CD4-positive, alpha-beta T cell treated with Interleukin-15 for 1 hour (primary cell): ENCODE results near the gene PLXNB2.

Experiments
- DNase-seq: peaks from one replicate; pipeline ENCODE4 v3.0.0-alpha.2; 2020

PLXNB2 gene

DNA sequence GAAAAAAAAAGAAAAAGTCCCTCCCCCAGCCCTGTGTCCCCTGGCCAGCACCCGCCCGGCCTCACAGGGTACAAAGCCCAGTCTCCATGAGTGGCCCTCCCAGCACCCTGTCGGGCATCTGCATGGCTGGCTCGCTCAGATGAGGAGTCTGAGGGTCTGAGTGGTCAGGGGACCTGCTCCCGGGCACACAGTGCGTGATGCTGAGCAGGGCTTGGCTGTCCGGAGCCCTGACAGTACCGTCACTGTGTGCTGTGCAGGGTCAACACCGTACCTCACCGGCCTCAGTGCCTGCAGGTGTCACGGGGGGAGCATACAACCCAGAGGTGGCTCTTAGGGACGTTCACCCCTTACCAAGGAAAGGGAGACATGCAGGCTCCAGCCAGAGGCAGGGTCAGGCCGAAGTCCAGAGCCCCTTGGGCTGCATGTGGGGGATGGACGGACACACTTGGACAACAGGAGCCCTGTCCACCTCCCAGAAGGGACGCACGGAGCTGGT is 3.6 kb upstream of the PLXNB2 start:
- no peak for DNase-seq

- no peak for DNase-seq
Observed at GRCh38 chr22:50310031-50310722, 2.7 kb upstream of the PLXNB2 start.

DNA sequence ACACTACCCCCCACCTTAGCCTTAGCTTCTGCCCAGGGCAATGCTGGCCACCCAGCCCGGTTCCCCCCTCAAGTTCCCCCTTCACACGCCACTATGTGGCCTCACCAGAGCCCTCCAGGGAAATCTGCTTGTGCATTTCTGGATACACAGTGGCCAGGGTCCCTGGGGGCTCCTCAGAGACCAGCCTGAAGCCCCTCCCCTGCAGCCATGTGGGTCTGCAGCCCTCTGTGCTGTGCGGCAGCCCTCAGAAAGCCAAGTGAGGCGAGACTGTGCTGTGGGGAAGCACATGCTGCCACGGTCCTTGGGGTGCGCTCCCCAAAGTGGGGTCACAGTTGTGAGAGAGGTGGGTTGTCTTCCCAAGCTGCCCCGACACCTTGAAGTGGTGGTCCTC is 2.1 kb upstream of the PLXNB2 start:
- no peak for DNase-seq

GRCh38 chr22:50308986-50309600 is 1.6 kb upstream of the PLXNB2 start:
- DNase-seq = no peak

DNA sequence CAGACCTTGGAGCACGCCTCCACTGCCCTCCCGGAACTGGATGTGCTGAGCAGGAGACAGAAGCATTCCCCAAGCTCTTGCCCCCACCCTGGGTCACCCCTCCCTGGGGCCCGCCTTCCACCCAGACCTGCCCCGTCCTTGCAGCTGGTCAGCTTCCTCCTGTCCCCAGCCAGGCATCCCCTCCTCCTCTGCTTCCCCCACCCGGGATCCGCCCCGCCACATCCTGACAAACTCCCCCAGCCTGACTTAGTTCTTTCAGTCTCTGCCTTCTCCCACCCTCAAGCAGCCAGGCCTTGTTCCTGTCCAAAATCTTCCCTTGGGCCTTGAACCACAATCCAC is 1.1 kb upstream of the PLXNB2 start:
- peak; percentile 68 for DNase-seq

- no peak for DNase-seq
Observed at GRCh38 chr22:50307890-50308596, 597 bp upstream of the PLXNB2 start.

- peak; percentile 77 for DNase-seq
Observed at GRCh38 chr22:50305923-50306566, 1.4 kb downstream of the PLXNB2 start.

DNA sequence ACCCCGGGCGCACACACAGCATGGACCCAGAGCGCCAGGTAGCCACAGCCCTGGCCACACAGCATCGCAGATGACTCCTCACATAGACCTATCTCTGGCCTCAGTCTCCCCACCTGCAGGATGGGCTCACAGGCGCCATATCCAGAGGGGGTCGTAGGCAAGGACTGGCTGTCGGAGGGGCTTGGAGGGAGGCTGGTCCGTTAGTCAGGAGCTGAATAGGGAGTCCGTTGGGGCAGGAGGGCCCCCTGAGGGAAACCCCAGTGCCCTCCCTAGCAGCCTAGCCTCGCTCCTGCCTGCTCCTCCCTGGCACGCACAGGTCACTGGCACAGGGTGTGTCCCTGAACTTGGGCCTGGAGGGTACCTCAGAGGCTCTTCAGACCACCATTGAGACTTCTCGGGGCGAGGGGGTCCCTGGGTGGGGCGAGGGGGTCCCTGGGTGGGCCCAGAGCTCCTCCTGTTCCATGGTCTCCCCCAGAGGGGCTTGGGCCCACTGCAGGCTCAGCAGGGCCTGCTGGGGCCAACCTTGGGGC is 2.0 kb downstream of the PLXNB2 start:
- no peak for DNase-seq

- peak; percentile 77 for DNase-seq
Observed at GRCh38 chr22:50304528-50305392, 2.7 kb downstream of the PLXNB2 start.

GRCh38 chr22:50303848-50304527 is 3.5 kb downstream of the PLXNB2 start:
- peak; percentile 74 for DNase-seq

DNA sequence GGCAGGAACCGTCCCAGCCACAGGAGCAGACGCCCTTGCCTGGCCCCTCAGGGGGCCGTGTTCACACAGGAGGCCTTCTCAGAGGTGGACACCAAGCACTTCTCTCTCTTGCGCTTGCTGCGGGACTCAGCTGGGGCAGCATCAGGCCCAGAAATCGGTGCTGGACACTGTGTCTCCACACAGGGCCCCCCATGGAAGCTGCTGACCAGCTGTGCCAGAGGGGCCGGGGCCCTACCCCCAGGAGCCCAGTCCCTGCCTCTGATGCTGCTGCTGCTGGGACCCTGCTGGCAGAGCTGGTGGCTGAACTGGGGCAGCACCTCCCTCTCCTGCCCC is 4.0 kb downstream of the PLXNB2 start:
- DNase-seq = no peak

- no peak for DNase-seq
Observed at GRCh38 chr22:50302564-50302963, 4.9 kb downstream of the PLXNB2 start.

DNA sequence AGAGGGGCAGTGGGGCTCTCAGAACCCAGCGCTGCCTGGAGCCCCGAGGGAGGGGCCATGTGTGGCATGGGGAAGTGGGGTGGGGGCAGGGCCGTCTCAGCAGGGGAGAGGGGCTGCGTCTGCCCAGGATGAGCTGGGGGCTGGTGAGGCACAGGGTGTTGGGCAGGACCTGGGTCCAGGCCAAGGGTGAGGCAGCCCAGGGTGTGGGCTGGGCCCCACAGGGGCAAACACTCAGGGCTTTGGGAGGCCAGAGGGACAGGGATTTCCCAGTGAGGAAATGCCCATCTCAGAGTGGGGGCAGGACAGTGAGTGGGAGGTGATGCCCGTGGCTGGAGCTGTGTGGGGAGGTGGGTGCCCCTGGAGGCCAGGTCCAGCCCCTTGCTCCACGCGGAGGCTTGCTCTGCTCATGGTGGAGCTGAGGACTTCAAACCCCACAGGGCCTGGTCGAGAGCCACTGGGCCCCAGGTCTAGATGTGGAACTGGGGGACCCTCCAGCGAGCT is 5.4 kb downstream of the PLXNB2 start:
- peak; percentile 73 for DNase-seq

GRCh38 chr22:50301581-50301991 is 5.9 kb downstream of the PLXNB2 start:
- peak; percentile 53 for DNase-seq

GRCh38 chr22:50300620-50301257 is 6.7 kb downstream of the PLXNB2 start:
- DNase-seq = no peak

DNA sequence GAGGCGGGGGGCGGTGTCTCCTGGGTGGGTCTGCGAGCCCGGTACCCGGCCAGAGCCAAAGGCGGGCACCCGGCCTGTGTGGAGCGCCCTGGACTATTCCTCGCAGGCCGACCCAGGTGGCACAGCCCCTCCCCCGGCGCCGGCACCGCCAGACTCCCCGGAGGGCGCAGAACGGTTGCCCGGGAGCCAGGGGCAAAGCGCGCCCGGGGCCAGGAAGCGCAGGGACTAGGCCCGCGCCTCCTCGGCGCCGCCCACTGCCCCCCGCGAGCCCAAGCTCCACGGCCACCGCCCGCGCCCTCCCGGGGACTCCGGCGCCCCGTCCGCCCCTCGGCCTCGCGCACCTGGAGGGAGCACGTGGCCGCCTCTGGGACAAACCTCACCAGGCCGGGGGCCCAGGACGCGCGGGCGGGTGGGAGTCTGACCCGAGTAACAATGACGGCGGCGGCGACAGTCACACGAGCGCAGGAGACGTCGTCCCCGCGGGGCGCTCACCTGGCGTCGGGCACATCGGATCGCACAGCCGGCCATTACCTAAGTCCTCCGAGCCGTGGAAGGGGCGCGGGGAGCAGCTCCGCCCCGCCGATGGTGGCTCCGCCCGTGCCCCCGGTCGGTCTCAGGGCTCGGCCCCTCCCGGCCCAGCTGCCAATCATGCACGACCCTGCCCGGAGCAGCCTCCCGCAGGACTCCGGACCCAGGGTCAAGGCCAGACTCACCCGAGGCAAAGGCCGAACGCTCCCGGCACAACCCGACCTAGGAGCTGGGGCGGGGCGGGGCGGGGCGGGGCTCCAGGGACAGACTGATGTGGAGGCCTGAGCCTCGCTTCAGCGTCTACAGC is 7.4 kb downstream of the PLXNB2 start:
- DNase-seq = no peak

GRCh38 chr22:50298937-50299784 is 8.3 kb downstream of the PLXNB2 start:
- no peak for DNase-seq

- DNase-seq = no peak
Observed at GRCh38 chr22:50298266-50298637, 9.2 kb downstream of the PLXNB2 start.
